Caco-2 (cell line): Measurements from ENCODE around the gene PACS1. TPM values are rescaled to one million over a fixed set of nuclear protein-coding genes. Genes with fewer than 3 reads are reported as not detected.

Source experiments
- BruUV-seq: library from RNA; stranded (reverse); fragments of 400-500 nt; replicated peaks from 2 replicates; lab custom pipeline; 2021; lab: Mats Ljungman, UMichigan
- CTCF ChIA-PET: fragments of 300-600 bp; sonication (Branson Sonifier 250); formaldehyde crosslinking; loops from one replicate; lab custom pipeline; 2022; ENCODE audit warnings: antibody characterized with exemption; lab: Charles Lee
- POLR2A ChIA-PET: fragments of 300-600 bp; sonication (Branson Sonifier 250); formaldehyde crosslinking; loops from one replicate; lab custom pipeline; 2022; ENCODE audit warnings: antibody characterized with exemption; lab: Charles Lee
- DNase-seq, 2 experiments: peaks; one replicate each; pipeline versions ENCODE4 v3.0.0 to v3.0.0-alpha.2; 2020 to 2022
- H3K27me3 ChIP-seq: replicated peaks from 2 replicates; pipeline ENCODE4 v1.6.0; 2011; ENCODE audit warnings: low read length; ENCODE audit not compliant: control insufficient read depth, insufficient read depth
- H3K36me3 ChIP-seq: 2 replicates; pipeline ENCODE4 v1.5.1; 2011; ENCODE audit warnings: low read length; ENCODE audit not compliant: control insufficient read depth, insufficient read depth
- H3K4me1 ChIP-seq: fragments of 250-450 bp; sonication (Bioruptor Pico); 2 replicates; pipeline ENCODE4 v1.5.1; 2020; ENCODE audit warnings: mild to moderate bottlenecking
- H3K4me3 ChIP-seq: 2 replicates; pipeline ENCODE4 v1.5.1; 2011; ENCODE audit warnings: low read depth, mild to moderate bottlenecking, control low read depth, low read length
- H3K9me3 ChIP-seq: fragments of 250-450 bp; sonication (Bioruptor Pico); 2 replicates; pipeline ENCODE4 v1.5.1; 2020; ENCODE audit warnings: mild to moderate bottlenecking, moderate library complexity
- H3K27ac Mint-ChIP-seq: one replicate; pipeline ENCODE4 v1.8.0; 2022; ENCODE audit warnings: mixed read lengths; ENCODE audit not compliant: unreplicated experiment
- H3K27me3 Mint-ChIP-seq: one replicate; pipeline ENCODE4 v1.8.0; 2022; ENCODE audit warnings: mixed read lengths; ENCODE audit not compliant: insufficient read depth, unreplicated experiment
- H3K36me3 Mint-ChIP-seq: one replicate; pipeline ENCODE4 v1.8.0; 2022; ENCODE audit warnings: mild to moderate bottlenecking, mixed read lengths; ENCODE audit not compliant: insufficient read depth, unreplicated experiment
- H3K4me1 Mint-ChIP-seq: one replicate; pipeline ENCODE4 v1.8.0; 2022; ENCODE audit warnings: low read depth, mixed read lengths; ENCODE audit not compliant: unreplicated experiment
- H3K4me3 Mint-ChIP-seq: one replicate; pipeline ENCODE4 v1.8.0; 2022; ENCODE audit warnings: mild to moderate bottlenecking, moderate library complexity, mixed read lengths; ENCODE audit not compliant: unreplicated experiment
- H3K9me3 Mint-ChIP-seq: one replicate; pipeline ENCODE4 v1.8.0; 2022; ENCODE audit warnings: mixed read lengths; ENCODE audit not compliant: unreplicated experiment
- CTCF ChIP-seq, 2 experiments: fragments of 200-600 bp in 1 of 2; IDR thresholded peaks; 1 replicate in 1 of 2; 2 replicates in 1 of 2; pipeline versions ENCODE4 v1.5.1 to v1.8.0; 2011 to 2022; ENCODE audit warnings: antibody characterized with exemption in 1 of 2, control low read depth in 1 of 2, inconsistent platforms in 1 of 2, low read depth in 1 of 2, low read length in 1 of 2, mild to moderate bottlenecking in 1 of 2, moderate library complexity in 1 of 2; ENCODE audit not compliant: insufficient read depth in 1 of 2, severe bottlenecking in 1 of 2, unreplicated experiment in 1 of 2
- intact Hi-C: fragments of 100-400 bp; cut with micrococcal nuclease; formaldehyde crosslinking; loops from one replicate; pipeline ENCODE4 v1.10.0; 2022; ENCODE audit not compliant: unreplicated experiment
- total RNA-seq: library from RNA; stranded (reverse); gene quantifications from 2 replicates; pipeline ENCODE4 v1.2.3, GENCODE V29; 2022

PACS1 gene
- total RNA-seq, 1 experiment from 2014 or later, result 82.2 TPM

- no peaks in the 10 kb centered on the region for H3K27me3 ChIP-seq
- intact Hi-C loops, result loop anchor here (1.0 kb wide), 4 partner anchors 8 to 43 kb away; partner anchors contain the start of gene YIF1A
- ChIA-PET POLR2A (no interaction called here), CTCF (interaction anchor here (0.7 to 2.1 kb wide), 3 partner anchors 17 to 47 kb away, joined by 4 to 9 read pairs (median 5); no protein-coding TSS in a partner anchor)
- no peaks in the 10 kb centered on the region for H3K9me3 ChIP-seq
- Mint-ChIP-seq H3K36me3 (peaks cover 53% of the 10 kb centered on the region), H3K4me1 (peaks cover 8% of the 10 kb centered on the region), H3K27me3 (no peaks in the 10 kb centered on the region), H3K9me3 (no peaks in the 10 kb centered on the region), H3K4me3 (peak overlapping the region; percentile 92), H3K27ac (peak overlapping the region; percentile 87)
- peak; percentile 55 to 70 for DNase-seq
- H3K36me3 ChIP-seq, result peaks cover 4% of the 10 kb centered on the region
- H3K4me3 ChIP-seq, result peak overlapping the region; percentile 78
- H3K4me1 ChIP-seq, result no peaks in the 10 kb centered on the region
- TF ChIP-seq CTCF (IDR thresholded peaks at IDR 0.05; ENCODE audit: insufficient read depth in 1 of 2, low read depth in 1 of 2, low read length in 1 of 2, severe bottlenecking in 1 of 2, unreplicated experiment in 1 of 2), result peak in 1 of 2 experiments; percentile 49
- TSS peak; percentile 58 for BruUV-seq
These were observed 199.2 kb downstream of the PACS1 start for GRCh38 chr11:66268952-66269905.

- no TSS peak for BruUV-seq
- Mint-ChIP-seq H3K36me3 (peaks cover 64% of the 10 kb centered on the region), H3K4me3 (no peak overlapping the region), H3K27ac (no peak overlapping the region), H3K9me3 (no peaks in the 10 kb centered on the region), H3K27me3 (no peaks in the 10 kb centered on the region), H3K4me1 (peaks cover 6% of the 10 kb centered on the region)
- Histone ChIP-seq H3K27me3 (no peaks in the 10 kb centered on the region), H3K4me1 (no peaks in the 10 kb centered on the region), H3K36me3 (peaks cover 5% of the 10 kb centered on the region), H3K4me3 (no peak overlapping the region), H3K9me3 (no peaks in the 10 kb centered on the region)
- CTCF ChIA-PET, result interaction anchor here (0.5 to 0.6 kb wide), 3 partner anchors 12 to 202 kb away, joined by 3 to 9 read pairs (median 5); partner anchors contain the start of gene PACS1
- POLR2A ChIA-PET, result interaction anchor here (0.6 kb wide), 1 partner anchor 17 kb away, joined by 4 read pairs; the partner anchor contains the start of gene YIF1A
- no peak for TF ChIP-seq CTCF (IDR thresholded peaks at IDR 0.05; ENCODE audit: insufficient read depth in 1 of 2, low read depth in 1 of 2, low read length in 1 of 2, severe bottlenecking in 1 of 2, unreplicated experiment in 1 of 2)
- DNase-seq, result no peak
- intact Hi-C loops, result no loop called here
These were observed 201.7 kb downstream of the PACS1 start for GRCh38 chr11:66271816-66272215.

GRCh38 chr11:66272596-66272995 lies 202.5 kb downstream of the PACS1 start:
- Mint-ChIP-seq H3K27ac (no peak overlapping the region), H3K9me3 (no peaks in the 10 kb centered on the region), H3K4me3 (no peak overlapping the region), H3K27me3 (no peaks in the 10 kb centered on the region), H3K4me1 (no peaks in the 10 kb centered on the region), H3K36me3 (peaks cover 59% of the 10 kb centered on the region)
- no peak for TF ChIP-seq CTCF (IDR thresholded peaks at IDR 0.05; ENCODE audit: insufficient read depth in 1 of 2, low read depth in 1 of 2, low read length in 1 of 2, severe bottlenecking in 1 of 2, unreplicated experiment in 1 of 2)
- ChIA-PET POLR2A (no interaction called here), CTCF (interaction anchor here (1.2 kb wide), 1 partner anchor 51 kb away, joined by 3 read pairs; no protein-coding TSS in a partner anchor)
- Histone ChIP-seq H3K36me3 (peaks cover 5% of the 10 kb centered on the region), H3K27me3 (no peaks in the 10 kb centered on the region), H3K4me1 (peaks cover 6% of the 10 kb centered on the region), H3K4me3 (no peak overlapping the region), H3K9me3 (no peaks in the 10 kb centered on the region)
- intact Hi-C loops, result no loop called here
- BruUV-seq, result no TSS peak
- DNase-seq, result no peak
